Activated naive CD4-positive, alpha-beta T cell treated with anti-CD3 and anti-CD28 coated beads, Interleukin-2, amount 50 U/mL, for 16 hours (primary cell): ENCODE results near the gene GSDME.
"Not testable (repeated sequence)": the region's sequence is repeated elsewhere in the genome, so short reads cannot be mapped to it uniquely, and the experiment has no call there.

Source experiments
- DNase-seq: peaks from one replicate; pipeline ENCODE4 v3.0.0-alpha.2; 2020

Gene GSDME

DNA sequence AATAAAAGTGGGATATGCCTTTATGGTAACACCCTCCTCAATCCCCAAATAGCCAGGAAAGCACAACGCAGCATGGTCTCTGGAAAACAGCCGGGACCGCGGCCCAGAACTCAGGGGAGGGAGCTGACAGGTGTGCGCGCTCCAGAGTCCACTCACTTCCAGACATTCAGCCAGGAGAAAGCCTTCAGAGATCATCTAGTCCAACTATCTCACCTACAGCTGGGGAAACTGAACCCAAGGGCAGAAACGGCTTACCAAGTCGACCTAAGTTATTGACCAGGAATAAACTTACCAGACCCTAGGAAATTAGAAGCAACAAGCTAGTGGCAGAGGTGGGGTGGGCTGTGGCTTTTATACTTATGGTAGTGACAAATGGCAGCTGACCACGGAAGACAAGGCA lies 16.4 kb downstream of the GSDME start:
- DNase-seq, result no peak

- DNase-seq, result no peak
Observed at GRCh38 chr7:24739306-24739705, 18.0 kb downstream of the GSDME start.

DNA sequence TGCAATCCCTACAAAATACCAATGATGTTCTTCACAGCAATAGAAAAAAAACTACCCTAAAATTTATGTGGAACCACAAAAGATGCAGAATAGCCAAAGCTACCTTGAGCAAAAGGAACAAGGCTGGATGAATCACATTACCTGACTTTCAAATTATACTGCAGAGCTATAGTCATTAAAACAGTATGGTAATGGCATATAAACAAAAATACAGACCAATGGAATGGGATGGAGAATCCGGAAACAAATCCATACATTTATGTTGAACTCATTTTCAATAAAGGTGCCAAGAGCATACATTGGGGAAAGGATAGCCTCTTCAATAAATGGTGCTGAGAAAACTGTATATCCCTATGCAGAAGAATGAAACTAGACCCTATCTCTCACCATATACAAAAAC lies 18.7 kb downstream of the GSDME start:
- no peak for DNase-seq

DNA sequence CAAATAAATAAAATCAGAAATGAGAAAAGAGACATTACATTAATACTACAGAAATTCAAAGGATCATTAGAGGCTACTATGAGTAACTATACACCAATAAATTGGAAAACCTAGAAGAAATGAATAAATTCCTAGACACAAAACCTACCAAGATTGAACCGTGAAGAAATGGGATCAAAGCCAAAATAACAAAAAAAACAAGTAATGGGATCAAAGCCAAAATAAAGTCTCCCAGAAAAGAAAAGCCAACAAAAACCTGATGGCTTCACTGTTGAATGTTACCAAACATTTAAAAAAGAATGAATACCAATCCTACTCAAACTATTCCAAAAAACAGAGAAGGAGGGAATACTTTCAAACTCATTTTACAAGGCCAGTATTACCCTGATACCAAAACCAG lies 20.0 kb downstream of the GSDME start:
- DNase-seq, result no peak

DNA sequence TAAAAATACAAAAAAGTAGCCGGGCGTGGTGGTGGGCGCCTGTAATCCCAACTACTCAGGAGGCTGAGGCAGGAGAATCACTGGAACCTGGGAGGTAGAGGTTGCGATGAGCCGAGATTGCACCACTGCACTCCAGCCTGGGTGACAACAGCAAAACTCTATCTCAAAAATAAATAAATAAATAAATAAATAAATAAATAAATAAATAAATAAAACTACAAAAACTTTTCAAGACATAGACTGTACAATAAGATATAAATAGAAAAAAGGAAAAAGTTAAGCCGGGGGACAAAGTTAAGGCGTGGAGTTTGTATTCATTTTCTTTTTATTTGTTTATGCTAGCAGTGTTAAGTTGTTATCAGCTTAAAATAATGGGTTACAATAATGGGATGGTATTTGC lies 21.7 kb downstream of the GSDME start:
- DNase-seq, result not testable (repeated sequence)

- DNase-seq, result no peak
Observed at GRCh38 chr7:24734306-24734705, 23.0 kb downstream of the GSDME start.

DNA sequence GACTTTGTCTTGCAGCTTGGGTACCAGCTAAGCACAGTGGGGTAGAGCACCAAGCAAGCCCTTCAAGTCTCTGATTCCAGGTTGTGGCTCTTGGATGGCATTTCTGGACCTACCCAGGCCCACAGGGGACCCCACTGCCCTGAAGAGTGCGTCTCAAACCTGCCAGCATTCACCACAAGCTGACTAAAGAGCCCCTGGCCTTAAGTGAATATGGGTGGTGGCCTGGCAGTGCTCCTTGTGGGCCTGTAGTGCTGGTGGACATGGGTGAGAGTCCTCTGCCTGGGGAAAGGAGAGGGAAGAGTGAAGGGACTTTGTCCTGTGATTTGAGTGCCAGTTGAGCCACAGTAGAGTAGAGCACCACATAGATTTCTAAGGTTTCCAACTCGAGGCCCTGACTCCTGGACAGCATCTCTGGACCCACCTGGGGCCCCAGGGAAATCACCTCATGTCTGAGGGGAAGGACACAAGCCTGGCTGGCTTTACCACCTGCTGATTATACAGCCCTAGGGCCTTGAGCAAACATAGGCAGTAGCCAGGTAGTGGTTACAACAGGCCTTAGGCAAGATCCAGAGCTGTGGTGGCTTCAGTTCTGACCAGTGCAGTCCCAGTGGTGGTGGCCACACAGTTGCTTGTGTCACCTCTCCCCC lies 23.7 kb downstream of the GSDME start:
- DNase-seq, result no peak

GRCh38 chr7:24732646-24733413 lies 24.4 kb downstream of the GSDME start:
- no peak for DNase-seq

DNA sequence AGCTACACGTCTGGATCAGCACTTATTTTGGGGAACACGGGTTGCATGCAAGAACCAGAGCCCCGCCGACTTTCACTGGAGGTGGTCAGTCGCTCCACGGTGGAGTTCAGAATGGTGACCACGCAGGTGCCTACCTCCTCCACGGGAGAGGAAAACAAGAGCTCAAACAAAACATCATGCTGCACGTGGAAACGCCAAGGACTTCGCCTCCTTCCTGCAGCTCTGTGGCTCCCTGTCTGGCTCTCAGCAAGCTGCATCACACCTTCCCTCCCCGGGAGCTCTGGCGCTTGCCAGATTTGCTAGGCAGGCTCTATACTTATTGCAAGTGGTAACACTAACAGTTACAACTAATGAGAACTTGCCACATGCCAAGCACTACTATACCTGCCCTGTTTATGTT lies 26.0 kb downstream of the GSDME start:
- DNase-seq, result no peak

DNA sequence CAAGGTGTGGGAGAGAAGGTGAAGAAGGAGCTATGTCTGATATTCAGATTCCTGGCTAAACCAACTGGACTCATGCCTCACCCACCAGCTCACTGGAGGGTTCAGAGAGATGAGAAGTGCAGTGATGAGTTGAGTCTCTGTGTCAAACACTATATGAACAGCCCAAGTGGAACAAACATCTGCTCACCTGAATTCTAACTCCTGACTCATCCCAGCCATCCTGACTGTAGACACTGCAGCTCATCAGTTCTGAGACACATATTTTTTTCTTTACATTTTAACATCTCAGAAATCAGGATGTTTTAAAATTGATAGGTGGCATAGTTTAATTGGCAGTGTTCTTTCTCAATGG lies 27.3 kb downstream of the GSDME start:
- DNase-seq, result no peak

DNA sequence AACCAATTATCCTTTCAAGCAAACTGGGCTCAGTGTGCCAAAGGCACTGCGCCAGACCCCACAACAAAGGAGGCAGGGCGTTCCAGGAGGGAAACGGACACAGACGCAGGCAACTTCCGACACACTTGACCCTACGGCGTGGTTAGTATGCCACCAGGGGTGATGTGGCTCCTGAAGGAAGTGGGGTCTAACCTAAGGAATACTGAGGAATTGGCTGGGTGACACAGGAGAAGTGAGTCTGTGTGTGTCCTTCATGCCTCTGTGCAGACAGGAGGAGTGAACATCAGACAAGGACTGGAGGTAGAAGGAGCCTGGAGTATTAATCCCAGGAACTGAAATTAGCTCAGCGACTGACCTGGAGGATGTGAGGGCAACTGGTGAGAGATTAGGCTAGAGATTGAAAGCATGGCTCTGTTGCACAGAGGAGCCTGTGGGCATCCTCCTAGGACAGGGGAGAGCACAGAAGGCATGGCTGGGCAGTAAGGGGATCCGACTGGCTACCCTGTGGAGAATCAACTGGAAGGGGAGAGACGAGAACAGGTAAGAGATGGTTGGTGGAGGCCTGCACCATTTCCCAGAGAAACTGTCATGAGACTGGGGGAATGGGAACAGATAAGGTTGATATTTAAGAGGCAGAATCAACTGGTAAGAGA lies 27.8 kb downstream of the GSDME start:
- DNase-seq, result no peak

GRCh38 chr7:24728503-24729364 lies 28.5 kb downstream of the GSDME start:
- no peak for DNase-seq

DNA sequence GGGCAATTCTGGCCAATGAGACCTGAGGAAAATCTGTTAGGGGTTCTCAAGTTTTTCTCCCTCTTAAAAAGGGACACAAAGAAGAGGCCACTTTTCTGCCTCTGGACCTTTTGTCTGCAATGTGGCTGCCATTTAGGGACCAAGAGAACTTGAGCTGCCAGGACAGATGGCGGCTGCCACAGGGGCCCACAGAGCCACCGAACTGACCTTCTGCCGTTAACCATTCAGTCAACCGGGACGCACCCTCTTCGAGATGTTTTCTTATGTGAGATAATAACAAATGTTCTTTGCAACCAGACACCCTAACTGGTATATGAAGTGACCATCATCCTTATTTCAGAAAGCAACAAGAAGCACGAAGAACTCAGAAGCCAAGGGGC lies 29.2 kb downstream of the GSDME start:
- no peak for DNase-seq

DNA sequence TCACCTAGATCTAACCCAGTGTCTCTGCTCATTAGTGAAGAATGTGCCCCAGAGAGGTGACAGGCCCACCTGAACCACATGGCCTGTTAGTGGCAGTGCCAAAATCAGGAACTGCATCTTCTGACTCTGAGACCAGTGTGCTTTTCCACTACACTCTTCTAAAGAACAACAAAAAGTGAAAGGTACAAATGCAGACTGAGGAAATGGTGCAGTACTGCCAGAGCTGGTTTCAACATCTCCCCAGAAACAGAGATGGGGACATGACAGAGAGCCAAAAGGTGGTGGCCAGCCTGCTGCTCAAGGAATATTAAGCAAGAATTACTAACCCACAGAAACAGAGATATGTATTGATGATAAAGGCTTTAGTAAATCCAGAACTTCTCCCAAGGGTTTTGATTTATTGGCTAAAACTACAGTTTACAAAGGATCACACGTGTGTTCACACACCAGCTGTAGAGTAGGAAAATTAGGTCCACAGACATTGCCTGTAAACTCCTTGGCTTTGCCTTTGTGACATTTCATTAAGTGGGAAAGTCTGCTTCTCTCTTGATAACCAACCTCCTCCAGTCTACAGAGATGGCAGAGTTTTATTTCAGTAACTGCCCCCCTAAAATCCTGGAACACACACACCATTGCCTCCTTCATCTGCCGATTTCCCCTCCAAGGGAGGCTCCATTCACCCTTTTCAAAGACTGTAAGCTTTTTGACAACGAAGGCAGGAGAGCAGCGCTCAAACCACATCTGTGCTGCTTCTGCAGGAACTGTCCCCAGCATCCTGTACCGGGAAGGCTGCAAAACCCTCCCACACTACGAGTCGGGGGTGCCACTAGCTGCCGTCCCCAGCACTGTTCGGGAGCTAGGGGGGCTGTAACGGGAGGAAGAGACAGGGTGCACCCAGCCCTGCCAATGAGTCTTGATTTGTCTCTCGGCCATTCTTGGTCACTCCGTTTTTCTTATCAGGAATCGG lies 29.8 kb downstream of the GSDME start:
- DNase-seq, result no peak

DNA sequence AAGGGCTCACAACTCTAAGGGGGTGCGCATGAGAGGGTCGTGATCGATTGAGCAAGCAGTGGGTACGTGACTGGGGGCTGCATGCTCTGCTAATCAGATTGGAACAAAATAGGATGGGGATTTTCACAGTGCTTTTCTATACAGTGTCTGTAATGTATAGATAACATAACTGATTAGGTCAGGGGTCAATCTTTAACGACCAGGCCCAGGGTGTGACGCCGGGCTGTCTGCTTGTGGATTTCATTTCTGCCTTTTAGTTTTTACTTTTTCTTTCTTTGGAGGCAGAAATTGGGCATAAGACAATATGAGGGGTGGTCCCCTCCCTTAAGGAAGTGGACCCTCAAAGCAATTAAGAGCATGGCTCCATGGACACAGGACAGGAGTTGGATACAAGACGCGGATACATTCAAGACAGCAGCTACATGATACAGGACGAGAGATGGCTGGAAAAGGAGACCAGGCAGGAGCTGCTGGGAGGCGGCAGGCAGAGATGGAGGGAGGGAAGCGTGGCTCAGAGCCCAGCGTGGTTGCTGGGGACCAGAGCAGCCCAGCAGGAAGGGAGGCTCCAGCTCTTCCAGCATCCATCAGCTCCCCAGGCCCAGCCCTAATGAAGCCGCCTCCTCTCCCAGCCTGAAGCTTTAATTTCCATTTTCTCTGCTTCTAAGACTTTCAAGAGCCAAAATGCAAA lies 31.6 kb downstream of the GSDME start:
- DNase-seq, result no peak

- DNase-seq, result no peak
Observed at GRCh38 chr7:24724451-24725190, 32.6 kb downstream of the GSDME start.

DNA sequence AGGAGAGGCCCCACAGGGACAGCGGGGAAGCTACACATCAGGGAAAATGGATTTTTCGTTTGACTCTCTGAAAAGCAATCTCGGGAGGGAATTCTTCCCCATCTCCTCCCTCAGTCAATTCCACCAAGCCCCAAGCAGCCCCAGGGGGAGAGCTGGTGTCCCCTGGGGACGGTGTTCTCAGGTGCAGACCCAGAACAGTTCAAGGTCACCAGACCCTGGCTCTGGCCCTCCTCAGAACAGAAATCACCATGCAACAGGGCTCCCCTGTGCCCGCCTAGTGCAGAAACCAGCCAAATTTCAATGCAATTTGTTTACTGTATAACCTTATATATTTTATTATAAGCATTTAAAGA lies 34.1 kb downstream of the GSDME start:
- no peak for DNase-seq

GRCh38 chr7:24722386-24723177 lies 34.7 kb downstream of the GSDME start:
- DNase-seq, result no peak

- DNase-seq, result no peak
Observed at GRCh38 chr7:24721481-24722001, 35.7 kb downstream of the GSDME start.

GRCh38 chr7:24720283-24720682 lies 37.0 kb downstream of the GSDME start:
- no peak for DNase-seq
